Measurements from ENCODE around the gene LRRC37B. TPM values are rescaled to one million over a fixed set of nuclear protein-coding genes. Genes with fewer than 3 reads are reported as not detected.

The LRRC37B gene
- total and polyA plus RNA-seq, 2 of the 13 experiments (the other 11 are each of a cell fraction or from before 2014, with no cell fraction given), result 8.7 to 8.8 TPM

- BruUV-seq (replicated peaks), result no TSS peak
- Histone ChIP-seq H3K27me3 (ENCODE audit: control insufficient read depth in 1 of 2, insufficient read depth in 2 of 2, low read length in 2 of 2) (no peaks in the 10 kb centered on the region), H3K4me2 (ENCODE audit: low read depth, low read length) (no peak overlapping the region), H3K79me2 (ENCODE audit: insufficient read depth, low read length) (no peaks in the 10 kb centered on the region), H3K27ac (ENCODE audit: extremely low read length, insufficient read depth, low read length) (no peak overlapping the region), H2AFZ (ENCODE audit: low read length) (no peak overlapping the region), H3K4me1 (ENCODE audit: insufficient read depth, low read length) (peaks cover 12% of the 10 kb centered on the region; the same call in 1 of the 2 replicates), H4K20me1 (ENCODE audit: insufficient read depth, low read length) (no peaks in the 10 kb centered on the region), H3K4me3 (replicated peaks in 1 of 3; ENCODE audit: insufficient read depth in 1 of 3, low read depth in 2 of 3, low read length in 3 of 3) (no peak overlapping the region), H3K9ac (ENCODE audit: insufficient read depth, low read depth, low read length) (no peak overlapping the region), H3K9me3 (ENCODE audit: low read length) (no peaks in the 10 kb centered on the region), H3K36me3 (replicated peaks in 1 of 2; ENCODE audit: control insufficient read depth in 1 of 2, insufficient read depth in 2 of 2, low read length in 2 of 2) (no peaks in the 10 kb centered on the region)
- ATAC-seq (no peak; the same call in 2 of the 3 replicates), DNase-seq (ENCODE audit: low spot score) (no peak), FAIRE-seq (no peak)
- TF ChIP-seq E2F5 (CRISPR knock-in tag; conservative IDR thresholded peaks at IDR 0.05) (no peak), ZNF543 (CRISPR knock-in tag; IDR thresholded peaks at IDR 0.05) (no peak), RNF219 (CRISPR knock-in tag; IDR thresholded peaks at IDR 0.05) (no peak), CEBPG (CRISPR knock-in tag; IDR thresholded peaks at IDR 0.05) (no peak), MNT (IDR thresholded peaks at IDR 0.05) (peak; percentile 63), ZSCAN12 (CRISPR knock-in tag; IDR thresholded peaks at IDR 0.05) (no peak)
- ChIA-PET CTCF (ENCODE audit: low intra/inter-chr PET ratio, low total read pairs) (no interaction called here), POLR2A (no interaction called here)
- in situ Hi-C loops (cut with HindIII; ENCODE audit: extremely low pct_ligation_motif_present, low pct_unique_long_range_greater_than_20kb) (no loop called here), intact Hi-C loops (cut with micrococcal nuclease; ENCODE audit: unreplicated experiment) (no loop called here)
- 53% methylated on average over 5 of the region's 5 CpGs for WGBS (ENCODE audit: low lambda C conversion rate)
These were observed 95.0 kb downstream of the LRRC37B start for GRCh38 chr17:32102172-32102571.

All from HepG2 (cell line).